Transverse colon (tissue), 4 donors: Measurements from ENCODE around the gene NEK11. TPM values are rescaled to one million over a fixed set of nuclear protein-coding genes. Genes with fewer than 3 reads are reported as not detected.

Source experiments
- DNase-seq: peaks from one replicate; pipeline ENCODE4 v3.0.0-alpha.2; 2019
- H3K27ac ChIP-seq, 4 donors: fragments of 200-600 bp; sonication (generic); 2 replicates each; pipeline ENCODE4 v1.5.1; 2016 to 2018; ENCODE audit warnings: inconsistent platforms in 4 of 4
- H3K27me3 ChIP-seq: fragments of 200-600 bp; sonication (generic); 2 replicates; pipeline ENCODE4 v1.5.1; 2017; ENCODE audit warnings: inconsistent platforms
- H3K36me3 ChIP-seq, 4 donors: fragments of 200-600 bp; sonication (generic); 2 replicates each; pipeline ENCODE4 v1.5.1; 2017 to 2019; ENCODE audit warnings: inconsistent platforms in 4 of 4
- H3K4me1 ChIP-seq, 4 donors: fragments of 200-600 bp; sonication (generic); 2 replicates each; pipeline ENCODE4 v1.5.1; 2017 to 2020; ENCODE audit warnings: inconsistent platforms in 4 of 4
- H3K4me3 ChIP-seq, 4 donors: fragments of 200-600 bp; sonication (generic); 1 replicate in 1 of 4; 2 replicates in 3 of 4; pipeline versions ENCODE4 v1.5.1 to v1.6.1; 2017 to 2019; ENCODE audit warnings: inconsistent platforms in 4 of 4
- H3K9me3 ChIP-seq, 2 donors: fragments of 200-600 bp; sonication (generic); 2 replicates each; pipeline ENCODE4 v1.5.1; 2017 to 2019; ENCODE audit warnings: inconsistent platforms in 2 of 2
- EP300 ChIP-seq: sonication (generic); formaldehyde crosslinking; IDR thresholded peaks from one replicate; pipeline ENCODE4 v1.6.1; 2017; ENCODE audit warnings: antibody characterized with exemption, low read depth
- POLR2A ChIP-seq: fragments of 450-650 bp; IDR thresholded peaks from one replicate; pipeline ENCODE4 v1.6.1; 2016; ENCODE audit warnings: antibody characterized with exemption, mild to moderate bottlenecking, moderate library complexity
- POLR2AphosphoS5 ChIP-seq, 3 donors: sonication (generic); formaldehyde crosslinking; IDR thresholded peaks; one replicate each; pipeline ENCODE4 v1.6.1; 2016; ENCODE audit warnings: antibody characterized with exemption in 3 of 3
- WGBS, 2 donors: methylation state at CpG; one replicate each; pipeline ENCODE4 v1.1.5; 2018; ENCODE audit warnings: low coverage in 1 of 2; 5-methylcytosine and 5-hydroxymethylcytosine counted together
- in situ Hi-C, 4 donors: fragments of 200-750 bp; cut with MboI; loops; one replicate each; pipeline versions ENCODE4 v1.15.0 to v1.15.1; 2017; ENCODE audit warnings: low sequenced_read_pairs in 3 of 4, low pct_ligation_motif_present in 1 of 4, low pct_unique_long_range_greater_than_20kb in 1 of 4
- intact Hi-C: fragments of 100-400 bp; cut with DNase I; formaldehyde crosslinking; loops from one replicate; pipeline ENCODE4 v1.15.1; 2023; ENCODE audit warnings: low total_unique reads
- total RNA-seq, 4 donors: library from RNA; depleted of rRNA; stranded (reverse); fragments of >200 nt; gene quantifications; one replicate each; pipeline ENCODE4 v1.1.0, GENCODE V29; 2016
- TF ChIP-seq, protein P1 (sequence below), 5 experiments: fragments of 200-600 bp in 3 of 5; fragments of 450-650 bp in 2 of 5; sonication (generic) in 3 of 5; IDR thresholded peaks; 1 replicate in 2 of 5; 2 replicates in 3 of 5; pipeline ENCODE4 v1.5.1; 2016 to 2017; ENCODE audit warnings: antibody characterized with exemption in 5 of 5, inconsistent platforms in 3 of 5, mild to moderate bottlenecking in 2 of 5, moderate library complexity in 1 of 5

Gene NEK11
- total RNA-seq, 4 donors from 2014 or later = 4.6 to 12.3 (median 8.5) TPM

DNA sequence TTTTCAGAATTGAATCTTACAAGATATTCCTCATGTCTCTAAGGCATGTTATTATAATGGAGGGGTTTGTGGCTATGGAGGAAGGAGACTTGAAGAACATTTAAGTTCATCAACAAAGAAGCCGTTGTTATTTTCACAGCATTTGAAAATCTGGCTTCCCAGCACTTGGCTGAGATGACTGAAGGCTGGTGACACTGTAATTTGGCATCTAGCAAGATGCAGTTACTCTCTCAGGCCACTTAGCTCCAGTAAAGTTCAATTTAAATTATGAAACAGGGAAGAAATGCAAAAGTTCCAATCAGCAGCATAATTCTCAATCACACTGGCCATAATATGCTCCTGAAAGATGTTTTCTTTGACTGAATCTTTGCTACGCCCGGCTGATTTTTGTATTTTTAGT is 215.5 kb downstream of the NEK11 start:
- 75 to 86% methylated on average over 3 of the region's 3 CpGs for WGBS, 2 donors
- in situ Hi-C loops = no loop called here
- TF ChIP-seq, protein P1, sequence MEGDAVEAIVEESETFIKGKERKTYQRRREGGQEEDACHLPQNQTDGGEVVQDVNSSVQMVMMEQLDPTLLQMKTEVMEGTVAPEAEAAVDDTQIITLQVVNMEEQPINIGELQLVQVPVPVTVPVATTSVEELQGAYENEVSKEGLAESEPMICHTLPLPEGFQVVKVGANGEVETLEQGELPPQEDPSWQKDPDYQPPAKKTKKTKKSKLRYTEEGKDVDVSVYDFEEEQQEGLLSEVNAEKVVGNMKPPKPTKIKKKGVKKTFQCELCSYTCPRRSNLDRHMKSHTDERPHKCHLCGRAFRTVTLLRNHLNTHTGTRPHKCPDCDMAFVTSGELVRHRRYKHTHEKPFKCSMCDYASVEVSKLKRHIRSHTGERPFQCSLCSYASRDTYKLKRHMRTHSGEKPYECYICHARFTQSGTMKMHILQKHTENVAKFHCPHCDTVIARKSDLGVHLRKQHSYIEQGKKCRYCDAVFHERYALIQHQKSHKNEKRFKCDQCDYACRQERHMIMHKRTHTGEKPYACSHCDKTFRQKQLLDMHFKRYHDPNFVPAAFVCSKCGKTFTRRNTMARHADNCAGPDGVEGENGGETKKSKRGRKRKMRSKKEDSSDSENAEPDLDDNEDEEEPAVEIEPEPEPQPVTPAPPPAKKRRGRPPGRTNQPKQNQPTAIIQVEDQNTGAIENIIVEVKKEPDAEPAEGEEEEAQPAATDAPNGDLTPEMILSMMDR (IDR thresholded peaks at IDR 0.05) = peak in 1 of 5 experiments; percentile 10
- TF ChIP-seq POLR2A = no peak
- H3K27me3 ChIP-seq = no peaks in the 10 kb centered on the region
- intact Hi-C loops = no loop called here
- no peaks in the 10 kb centered on the region for H3K36me3 ChIP-seq
- no peak for DNase-seq
- H3K4me1 ChIP-seq = no peaks in the 10 kb centered on the region
- H3K4me3 ChIP-seq = no peak overlapping the region
- no peak overlapping the region for H3K27ac ChIP-seq
- H3K9me3 ChIP-seq = no peaks in the 10 kb centered on the region

DNA sequence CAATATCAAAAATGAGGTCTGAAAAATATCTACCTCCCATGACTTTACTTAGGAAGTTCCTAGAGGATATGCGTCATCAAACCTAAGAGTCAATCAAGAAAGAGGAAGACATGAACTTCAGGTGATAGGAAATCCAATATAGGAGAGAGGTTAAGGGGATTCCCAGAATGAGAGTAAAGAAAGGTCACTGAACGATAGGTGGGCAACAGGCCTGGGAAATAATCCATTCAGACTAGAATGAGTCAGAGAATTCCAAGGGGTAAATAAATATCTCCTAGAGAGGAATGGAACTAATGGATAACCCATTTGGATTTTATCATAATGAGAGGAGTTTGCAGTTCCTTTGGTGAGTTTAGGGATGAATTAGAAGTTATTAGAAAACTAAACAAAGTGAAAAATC is 223.8 kb downstream of the NEK11 start:
- no peaks in the 10 kb centered on the region for H3K36me3 ChIP-seq
- H3K27me3 ChIP-seq = no peaks in the 10 kb centered on the region
- no peak for DNase-seq
- H3K9me3 ChIP-seq = peaks cover 0 to 7% of the 10 kb centered on the region in 2 donors
- TF ChIP-seq POLR2A (no peak), POLR2AphosphoS5 (IDR thresholded peaks at IDR 0.05) (no peak), EP300 (no peak)
- TF ChIP-seq, protein P1 (IDR thresholded peaks at IDR 0.05) = no peak
- WGBS, 2 donors = 91 to 95% methylated on average over 2 of the region's 2 CpGs
- no peak overlapping the region for H3K4me3 ChIP-seq
- no peaks in the 10 kb centered on the region for H3K4me1 ChIP-seq
- intact Hi-C loops = no loop called here
- no peak overlapping the region for H3K27ac ChIP-seq
- in situ Hi-C loops = no loop called here

DNA sequence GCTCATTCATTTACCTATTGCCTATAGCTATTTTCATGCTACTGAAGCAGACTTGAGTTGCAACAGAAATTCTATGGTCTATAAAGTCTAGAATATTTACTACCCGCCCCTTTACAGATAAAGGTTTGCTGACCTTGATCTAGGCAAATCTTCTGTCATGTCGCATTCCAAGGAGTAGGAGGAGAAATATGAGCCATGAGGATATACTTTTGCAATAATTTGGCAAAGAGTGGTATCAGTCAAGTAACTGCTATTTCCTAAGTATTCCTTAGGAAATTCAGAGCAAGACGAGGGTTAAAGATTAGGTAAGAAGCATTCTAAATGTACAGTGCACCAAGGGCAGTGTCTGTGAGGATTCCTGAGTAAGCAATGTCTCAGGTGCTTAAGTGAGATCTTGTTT is 233.8 kb downstream of the NEK11 start:
- Histone ChIP-seq H3K4me1 (no peaks in the 10 kb centered on the region), H3K4me3 (no peak overlapping the region), H3K36me3 (no peaks in the 10 kb centered on the region), H3K9me3 (peaks cover 0 to 3% of the 10 kb centered on the region in 2 donors), H3K27me3 (no peaks in the 10 kb centered on the region), H3K27ac (no peak overlapping the region)
- TF ChIP-seq EP300 (no peak), POLR2A (no peak), POLR2AphosphoS5 (IDR thresholded peaks at IDR 0.05) (no peak)
- TF ChIP-seq, protein P1 (IDR thresholded peaks at IDR 0.05) = no peak
- DNase-seq = no peak
- intact Hi-C loops = no loop called here
- 79 to 80% methylated on average over 3 of the region's 3 CpGs for WGBS, 2 donors
- in situ Hi-C loops = no loop called here

DNA sequence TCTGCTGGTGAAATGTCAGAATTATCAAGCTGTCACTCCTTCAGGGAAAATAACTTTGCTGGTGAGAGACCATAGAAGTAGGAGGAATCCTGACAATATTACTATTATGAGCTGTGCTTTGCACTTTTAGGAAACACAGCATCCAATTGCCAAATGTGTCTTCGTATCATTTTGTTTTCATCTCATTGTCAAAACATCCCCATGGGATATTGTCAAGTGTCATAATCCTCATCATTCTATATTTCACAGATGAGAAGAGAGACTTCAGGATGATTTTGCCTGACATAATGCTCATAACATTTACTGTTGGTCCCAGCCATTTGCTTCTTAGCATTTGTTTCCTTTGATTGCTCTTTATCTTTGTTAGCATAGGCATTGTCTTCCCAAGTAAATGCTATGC is 234.4 kb downstream of the NEK11 start:
- intact Hi-C loops = no loop called here
- H3K9me3 ChIP-seq = peaks cover 0 to 3% of the 10 kb centered on the region in 2 donors
- no peaks in the 10 kb centered on the region for H3K36me3 ChIP-seq
- in situ Hi-C loops = no loop called here
- no peak for TF ChIP-seq POLR2A
- no peak for TF ChIP-seq POLR2AphosphoS5 (IDR thresholded peaks at IDR 0.05)
- no peak for TF ChIP-seq EP300
- TF ChIP-seq, protein P1 (IDR thresholded peaks at IDR 0.05) = no peak
- H3K4me1 ChIP-seq = no peaks in the 10 kb centered on the region
- H3K27ac ChIP-seq = no peak overlapping the region
- H3K27me3 ChIP-seq = no peaks in the 10 kb centered on the region
- no peak overlapping the region for H3K4me3 ChIP-seq
- no peak for DNase-seq
- 80 to 93% methylated on average over 1 of the region's 1 CpG for WGBS, 2 donors
